ENCODE measurements around the gene ARHGAP19.

DNA sequence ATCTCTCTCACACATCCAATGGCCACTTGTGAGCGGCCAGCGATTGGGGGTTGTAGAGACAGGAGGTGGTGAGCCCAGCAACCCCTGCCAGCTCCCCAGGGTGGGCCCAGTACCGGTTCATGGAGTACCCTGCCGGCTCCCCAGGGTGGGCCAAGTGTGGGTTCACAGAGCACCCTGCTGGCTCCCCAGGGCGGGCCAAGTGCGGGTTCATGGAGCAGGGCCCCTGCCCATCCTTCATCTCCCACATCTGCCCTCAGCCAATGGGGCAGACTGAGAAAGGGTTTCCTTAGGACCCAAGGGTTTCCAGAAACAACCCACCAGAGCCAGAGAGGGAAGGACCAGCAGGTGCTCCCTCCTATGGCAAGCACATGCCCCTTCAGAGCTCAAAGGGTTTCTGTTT, 85.3 kb downstream of the ARHGAP19 start:
- TF ChIP-seq, protein P1, sequence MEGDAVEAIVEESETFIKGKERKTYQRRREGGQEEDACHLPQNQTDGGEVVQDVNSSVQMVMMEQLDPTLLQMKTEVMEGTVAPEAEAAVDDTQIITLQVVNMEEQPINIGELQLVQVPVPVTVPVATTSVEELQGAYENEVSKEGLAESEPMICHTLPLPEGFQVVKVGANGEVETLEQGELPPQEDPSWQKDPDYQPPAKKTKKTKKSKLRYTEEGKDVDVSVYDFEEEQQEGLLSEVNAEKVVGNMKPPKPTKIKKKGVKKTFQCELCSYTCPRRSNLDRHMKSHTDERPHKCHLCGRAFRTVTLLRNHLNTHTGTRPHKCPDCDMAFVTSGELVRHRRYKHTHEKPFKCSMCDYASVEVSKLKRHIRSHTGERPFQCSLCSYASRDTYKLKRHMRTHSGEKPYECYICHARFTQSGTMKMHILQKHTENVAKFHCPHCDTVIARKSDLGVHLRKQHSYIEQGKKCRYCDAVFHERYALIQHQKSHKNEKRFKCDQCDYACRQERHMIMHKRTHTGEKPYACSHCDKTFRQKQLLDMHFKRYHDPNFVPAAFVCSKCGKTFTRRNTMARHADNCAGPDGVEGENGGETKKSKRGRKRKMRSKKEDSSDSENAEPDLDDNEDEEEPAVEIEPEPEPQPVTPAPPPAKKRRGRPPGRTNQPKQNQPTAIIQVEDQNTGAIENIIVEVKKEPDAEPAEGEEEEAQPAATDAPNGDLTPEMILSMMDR (IDR thresholded peaks at IDR 0.05), result no peak
- TF ChIP-seq POLR2A (IDR thresholded peaks at IDR 0.05), result no peak

All from esophagus squamous epithelium (tissue), 4 donors.